ENCODE results near the gene SFMBT1.

DNA sequence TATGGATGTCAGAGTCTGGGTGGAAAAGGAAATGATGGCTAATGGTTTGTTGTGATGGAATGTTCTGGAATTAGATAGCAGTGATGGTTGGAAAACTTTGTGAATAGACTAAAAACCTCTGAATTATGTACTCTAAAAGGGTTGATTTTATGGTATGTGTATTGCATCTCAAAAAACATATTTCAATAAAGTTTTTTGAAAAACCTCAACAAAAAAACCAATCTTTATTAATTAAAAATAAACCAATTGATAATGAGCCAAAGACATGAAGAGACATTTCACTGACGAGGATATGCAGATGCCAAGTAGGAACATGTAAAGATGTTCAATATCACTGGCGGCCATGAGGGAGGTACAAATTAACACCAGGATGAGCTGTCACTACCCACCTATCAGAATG lies 78.5 kb downstream of the SFMBT1 start:
- TF ChIP-seq, protein P1, sequence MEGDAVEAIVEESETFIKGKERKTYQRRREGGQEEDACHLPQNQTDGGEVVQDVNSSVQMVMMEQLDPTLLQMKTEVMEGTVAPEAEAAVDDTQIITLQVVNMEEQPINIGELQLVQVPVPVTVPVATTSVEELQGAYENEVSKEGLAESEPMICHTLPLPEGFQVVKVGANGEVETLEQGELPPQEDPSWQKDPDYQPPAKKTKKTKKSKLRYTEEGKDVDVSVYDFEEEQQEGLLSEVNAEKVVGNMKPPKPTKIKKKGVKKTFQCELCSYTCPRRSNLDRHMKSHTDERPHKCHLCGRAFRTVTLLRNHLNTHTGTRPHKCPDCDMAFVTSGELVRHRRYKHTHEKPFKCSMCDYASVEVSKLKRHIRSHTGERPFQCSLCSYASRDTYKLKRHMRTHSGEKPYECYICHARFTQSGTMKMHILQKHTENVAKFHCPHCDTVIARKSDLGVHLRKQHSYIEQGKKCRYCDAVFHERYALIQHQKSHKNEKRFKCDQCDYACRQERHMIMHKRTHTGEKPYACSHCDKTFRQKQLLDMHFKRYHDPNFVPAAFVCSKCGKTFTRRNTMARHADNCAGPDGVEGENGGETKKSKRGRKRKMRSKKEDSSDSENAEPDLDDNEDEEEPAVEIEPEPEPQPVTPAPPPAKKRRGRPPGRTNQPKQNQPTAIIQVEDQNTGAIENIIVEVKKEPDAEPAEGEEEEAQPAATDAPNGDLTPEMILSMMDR (IDR thresholded peaks at IDR 0.05), result no peak
- no peak for TF ChIP-seq POLR2A (IDR thresholded peaks at IDR 0.05)
